IPS DF 6.9 (cell line): ENCODE results near the gene GPR153.

ENCODE experiments used
- DNase-seq: peaks from one replicate; pipeline ENCODE4 v3.0.0-alpha.2; 2013; ENCODE audit warnings: low read depth, low spot score
- H3K27ac ChIP-seq: one replicate; pipeline ENCODE4 v1.5.1; 2013; ENCODE audit warnings: low read length, control low read depth
- H3K27me3 ChIP-seq: 2 replicates; pipeline ENCODE4 v1.6.1; 2013; ENCODE audit warnings: mild to moderate bottlenecking, low read length; ENCODE audit not compliant: control insufficient read depth, insufficient read depth
- H3K36me3 ChIP-seq: 2 replicates; pipeline ENCODE4 v1.6.1; 2013; ENCODE audit warnings: low read length; ENCODE audit not compliant: control insufficient read depth, insufficient read depth
- H3K4me1 ChIP-seq: 2 replicates; pipeline ENCODE4 v1.6.1; 2013; ENCODE audit warnings: low read length; ENCODE audit not compliant: control insufficient read depth, insufficient read depth
- H3K4me3 ChIP-seq: 2 replicates; pipeline ENCODE4 v1.5.1; 2013; ENCODE audit warnings: mild to moderate bottlenecking, low read length
- H3K9me3 ChIP-seq: 2 replicates; pipeline ENCODE4 v1.6.1; 2013; ENCODE audit warnings: low read length, inconsistent platforms; ENCODE audit not compliant: control insufficient read depth, insufficient read depth
- WGBS: extraction: QIAGEN DNeasy Blood & Tissue Kit; methylation state at CpG from one replicate; pipeline ENCODE4 v1.1.7; 2013; ENCODE audit warnings: mixed read lengths, missing lambda C conversion rate; ENCODE audit not compliant: insufficient read length, insufficient coverage; 5-methylcytosine and 5-hydroxymethylcytosine counted together

Gene GPR153

GRCh38 chr1:6200188-6200809 lies 60.6 kb downstream of the GPR153 start:
- H3K36me3 ChIP-seq = peaks cover 7% of the 10 kb centered on the region; the same call in 1 of the 2 replicates
- H3K4me1 ChIP-seq = peaks cover 4% of the 10 kb centered on the region; the same call in 1 of the 2 replicates
- H3K9me3 ChIP-seq = no peaks in the 10 kb centered on the region
- H3K27me3 ChIP-seq = no peaks in the 10 kb centered on the region
- H3K4me3 ChIP-seq = peak overlapping the region; percentile 26; the same call in 1 of the 2 replicates
- no peak for DNase-seq
- WGBS = no CpG with 5 or more reads among the region's 10 CpGs
- H3K27ac ChIP-seq = no peak overlapping the region

- Histone ChIP-seq H3K4me1 (peaks cover 4% of the 10 kb centered on the region; the same call in 1 of the 2 replicates), H3K9me3 (no peaks in the 10 kb centered on the region), H3K36me3 (peaks cover 9% of the 10 kb centered on the region; the same call in 1 of the 2 replicates), H3K27ac (no peak within 1 kb of the TSS), H3K4me3 (peak within 1 kb of the TSS; percentile 71), H3K27me3 (no peaks in the 10 kb centered on the region)
- no CpG with 5 or more reads among the region's 53 CpGs for WGBS
- peak; percentile 99 for DNase-seq
Measured at GRCh38 chr1:6199298-6200187, 61.4 kb downstream of the GPR153 start, which contains the start of gene RPL22. Gene RPL22 (minus strand): TSS chr1:6199595. CDS start chr1:6199573, 22 bp downstream.

GRCh38 chr1:6198646-6199297 lies 62.1 kb downstream of the GPR153 start:
- Histone ChIP-seq H3K9me3 (no peaks in the 10 kb centered on the region), H3K4me3 (peak overlapping the region; percentile 71), H3K27me3 (no peaks in the 10 kb centered on the region), H3K27ac (no peak overlapping the region), H3K4me1 (peaks cover 4% of the 10 kb centered on the region; the same call in 1 of the 2 replicates), H3K36me3 (peaks cover 13% of the 10 kb centered on the region; the same call in 1 of the 2 replicates)
- WGBS = no CpG with 5 or more reads among the region's 31 CpGs
- DNase-seq = no peak

- WGBS = no CpG with 5 or more reads among the region's 6 CpGs
- H3K9me3 ChIP-seq = no peaks in the 10 kb centered on the region
- H3K36me3 ChIP-seq = peaks cover 19% of the 10 kb centered on the region; the same call in 1 of the 2 replicates
- no peak for DNase-seq
- H3K27ac ChIP-seq = no peak overlapping the region
- peaks cover 4% of the 10 kb centered on the region; the same call in 1 of the 2 replicates for H3K4me1 ChIP-seq
- peak overlapping the region; percentile 71; the same call in 1 of the 2 replicates for H3K4me3 ChIP-seq
- no peaks in the 10 kb centered on the region for H3K27me3 ChIP-seq
Measured at GRCh38 chr1:6197746-6198427, 63.0 kb downstream of the GPR153 start.
